Stimulated activated naive B cell treated with anti-CD40 and anti-IgM and Interleukin-4, amounts not matched to agents 10 μg/mL and 1 μg/mL and 100 μg/mL, for 72 hours (primary cell): Measurements from ENCODE around the gene DYRK3.
"Not testable (repeated sequence)": the region's sequence is repeated elsewhere in the genome, so short reads cannot be mapped to it uniquely, and the experiment has no call there.

Source experiments
- ATAC-seq, 2 donors: fragments of 150-1000 bp; cut with Tn5 transposase; replicated peaks; 2 replicates each; pipeline ENCODE4 v1.10.0; 2021; ENCODE audit warnings: moderate library complexity in 1 of 2
- DNase-seq: peaks from one replicate; pipeline ENCODE4 v3.0.0; 2021
- H3K27ac Mint-ChIP-seq: one replicate; pipeline ENCODE4 v1.8.0; 2022; ENCODE audit warnings: mild to moderate bottlenecking, mixed read lengths
- H3K27me3 Mint-ChIP-seq, 2 donors: one replicate each; pipeline ENCODE4 v1.8.0; 2022; ENCODE audit warnings: mixed read lengths in 2 of 2
- H3K36me3 Mint-ChIP-seq, 2 donors: one replicate each; pipeline ENCODE4 v1.8.0; 2022; ENCODE audit warnings: mixed read lengths in 2 of 2, mild to moderate bottlenecking in 1 of 2
- H3K4me1 Mint-ChIP-seq, 2 donors: one replicate each; pipeline ENCODE4 v1.8.0; 2022; ENCODE audit warnings: mixed read lengths in 2 of 2, mild to moderate bottlenecking in 1 of 2
- H3K4me3 Mint-ChIP-seq, 2 donors: one replicate each; pipeline ENCODE4 v1.8.0; 2022; ENCODE audit warnings: mild to moderate bottlenecking in 2 of 2, mixed read lengths in 2 of 2, moderate library complexity in 1 of 2
- H3K9me3 Mint-ChIP-seq, 2 donors: one replicate each; pipeline ENCODE4 v1.8.0; 2022; ENCODE audit warnings: mixed read lengths in 2 of 2, mild to moderate bottlenecking in 1 of 2

The DYRK3 gene

DNA sequence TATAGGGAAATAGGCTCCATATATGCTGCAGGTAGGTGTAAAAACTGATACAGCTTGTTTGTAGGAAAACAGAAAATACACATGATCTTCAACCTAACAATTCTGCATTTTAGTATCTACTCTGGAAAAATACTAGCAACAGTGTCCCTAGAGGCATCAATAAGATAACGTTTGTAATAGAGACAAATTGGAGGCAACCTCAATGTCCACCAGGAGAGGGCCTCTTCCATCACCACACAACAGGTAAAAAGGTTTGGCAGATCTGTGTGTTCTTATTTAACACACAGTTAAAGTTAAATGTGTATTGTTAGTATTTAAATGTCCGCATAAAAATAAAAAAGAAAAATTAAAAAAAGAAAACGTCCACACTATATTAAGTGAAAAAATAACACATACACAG is 28.5 kb upstream of the DYRK3 start:
- H3K9me3 Mint-ChIP-seq: no peaks in the 10 kb centered on the region
- peaks cover 38 to 49% of the 10 kb centered on the region in 2 donors for H3K36me3 Mint-ChIP-seq
- ATAC-seq (no peak), DNase-seq (no peak)
- H3K4me1 Mint-ChIP-seq: peaks cover 31 to 53% of the 10 kb centered on the region in 2 donors
- no peak overlapping the region for H3K4me3 Mint-ChIP-seq
- no peak overlapping the region for H3K27ac Mint-ChIP-seq
- no peaks in the 10 kb centered on the region for H3K27me3 Mint-ChIP-seq

- Mint-ChIP-seq H3K4me3 (peak overlapping the region; percentile 5 to 70), H3K36me3 (peaks cover 28 to 40% of the 10 kb centered on the region in 2 donors), H3K4me1 (peaks cover 34 to 55% of the 10 kb centered on the region in 2 donors), H3K27me3 (no peaks in the 10 kb centered on the region), H3K27ac (peak overlapping the region; percentile 94), H3K9me3 (no peaks in the 10 kb centered on the region)
- no peak for ATAC-seq
- no peak for DNase-seq
These were observed 27.1 kb upstream of the DYRK3 start for GRCh38 chr1:206608108-206608698.

DNA sequence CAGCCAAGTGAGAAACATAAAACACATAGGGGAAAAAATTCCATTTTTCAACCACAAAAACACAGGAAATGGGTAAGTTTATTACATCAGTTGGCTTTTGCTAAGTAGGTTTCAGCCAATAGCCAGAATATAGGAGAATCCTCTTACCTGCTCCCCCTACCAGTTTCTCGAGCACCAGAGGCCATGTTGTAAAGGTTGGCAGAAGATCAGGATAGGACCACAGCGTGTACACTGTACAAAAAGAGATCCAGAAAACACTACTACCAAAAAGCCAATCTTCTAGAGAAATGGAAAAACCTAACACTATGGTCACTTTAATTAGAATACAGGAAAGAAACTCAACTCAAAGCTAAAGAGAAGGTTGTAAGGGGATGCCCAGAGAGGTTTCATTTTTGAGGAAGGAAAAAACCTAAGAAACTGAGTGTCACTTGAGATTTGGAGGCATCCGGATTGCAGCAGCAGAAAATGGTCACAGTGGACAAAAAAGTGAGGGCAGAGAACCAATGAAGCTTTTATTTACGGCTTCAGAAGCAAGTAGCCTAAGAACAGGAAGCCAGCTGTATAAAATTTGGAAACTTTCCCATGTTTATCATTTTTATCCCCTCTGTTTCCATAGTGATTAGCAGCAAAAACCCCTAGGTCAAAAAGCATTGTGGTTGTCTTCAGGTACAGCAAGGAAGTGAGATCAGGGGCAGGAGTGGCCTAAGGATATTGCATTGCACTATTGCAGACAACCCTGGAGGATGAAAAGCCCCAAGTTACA is 25.9 kb upstream of the DYRK3 start:
- no peaks in the 10 kb centered on the region for H3K27me3 Mint-ChIP-seq
- peaks cover 24 to 35% of the 10 kb centered on the region in 2 donors for H3K36me3 Mint-ChIP-seq
- DNase-seq: peak; percentile 53
- ATAC-seq: peak; percentile 62 to 67
- peak overlapping the region; percentile 94 for H3K27ac Mint-ChIP-seq
- peak overlapping the region; percentile 61 to 68 for H3K4me3 Mint-ChIP-seq
- H3K4me1 Mint-ChIP-seq: peaks cover 34 to 55% of the 10 kb centered on the region in 2 donors
- no peaks in the 10 kb centered on the region for H3K9me3 Mint-ChIP-seq

DNA sequence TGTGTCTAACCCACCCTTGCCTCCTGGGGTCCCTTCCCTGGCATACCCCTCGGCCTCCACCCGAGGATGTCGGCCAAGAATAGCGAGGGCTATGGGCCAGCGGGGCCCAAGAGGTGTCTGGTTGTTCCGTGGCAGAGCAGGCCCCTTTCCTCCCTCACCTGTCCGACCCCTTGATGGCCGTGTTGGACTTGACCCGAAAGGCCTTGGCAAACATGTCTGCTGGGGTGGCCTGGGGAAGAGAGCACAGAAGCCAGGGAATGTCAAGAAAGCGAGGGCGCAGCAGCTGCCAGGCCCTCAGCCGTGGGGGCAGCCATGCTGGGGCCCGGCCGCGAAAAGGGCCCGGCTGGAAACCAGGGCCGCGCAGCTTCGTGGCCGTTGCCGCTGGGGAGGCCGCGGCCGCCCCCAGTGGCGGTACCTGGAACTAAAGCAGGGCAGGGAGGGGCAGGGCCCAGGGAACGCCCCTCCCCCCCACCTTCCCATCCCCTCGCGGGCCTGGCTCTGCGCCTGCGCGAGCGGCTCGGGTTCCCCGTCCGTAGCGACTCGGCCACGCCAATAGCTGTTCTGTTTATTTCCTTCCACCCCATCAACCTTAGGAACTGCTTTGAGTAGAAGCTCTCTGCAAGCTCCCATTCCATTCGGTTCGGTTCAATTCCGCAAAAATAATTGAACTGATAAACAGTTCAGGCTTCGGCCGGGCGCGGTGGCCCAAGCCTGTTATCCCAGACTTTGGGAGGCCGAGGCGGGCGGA is 23.0 kb upstream of the DYRK3 start, which contains the start of gene EIF2D:
Gene EIF2D (minus strand): TSS at position 337 of the 748 bp plus-strand sequence. CDS start 123 bp downstream, at position 214.
- H3K4me1 Mint-ChIP-seq: peaks cover 28 to 45% of the 10 kb centered on the region in 2 donors
- H3K36me3 Mint-ChIP-seq: peaks cover 16 to 23% of the 10 kb centered on the region in 2 donors
- peak within 1 kb of the TSS; percentile 98 for H3K4me3 Mint-ChIP-seq
- H3K27ac Mint-ChIP-seq: peak within 1 kb of the TSS; percentile 98
- no peaks in the 10 kb centered on the region for H3K9me3 Mint-ChIP-seq
- ATAC-seq: peak; percentile 77 to 87
- DNase-seq: peak; percentile 92
- no peaks in the 10 kb centered on the region for H3K27me3 Mint-ChIP-seq

DNA sequence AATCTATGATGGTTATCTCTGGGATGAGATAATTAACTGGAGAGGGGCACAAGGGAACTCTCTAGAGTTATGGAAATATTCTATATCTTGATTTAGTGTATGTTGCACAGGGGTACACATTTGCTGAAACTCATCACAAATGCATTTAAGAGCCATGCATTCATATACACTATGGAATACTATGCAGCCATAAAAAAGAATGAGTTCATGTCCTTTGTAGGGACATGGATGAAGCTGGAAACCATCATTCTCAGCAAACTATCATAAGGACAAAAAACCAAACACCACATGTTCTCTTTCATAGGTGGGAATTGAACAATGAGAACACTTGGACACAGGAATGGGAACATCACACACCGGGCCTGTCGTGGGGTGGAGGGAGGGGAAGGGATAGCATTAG is 8.9 kb upstream of the DYRK3 start:
- H3K27ac Mint-ChIP-seq, H3K4me3 Mint-ChIP-seq, H3K4me1 Mint-ChIP-seq, H3K27me3 Mint-ChIP-seq, H3K36me3 Mint-ChIP-seq, DNase-seq, ATAC-seq, H3K9me3 Mint-ChIP-seq: not testable (repeated sequence)

DNA sequence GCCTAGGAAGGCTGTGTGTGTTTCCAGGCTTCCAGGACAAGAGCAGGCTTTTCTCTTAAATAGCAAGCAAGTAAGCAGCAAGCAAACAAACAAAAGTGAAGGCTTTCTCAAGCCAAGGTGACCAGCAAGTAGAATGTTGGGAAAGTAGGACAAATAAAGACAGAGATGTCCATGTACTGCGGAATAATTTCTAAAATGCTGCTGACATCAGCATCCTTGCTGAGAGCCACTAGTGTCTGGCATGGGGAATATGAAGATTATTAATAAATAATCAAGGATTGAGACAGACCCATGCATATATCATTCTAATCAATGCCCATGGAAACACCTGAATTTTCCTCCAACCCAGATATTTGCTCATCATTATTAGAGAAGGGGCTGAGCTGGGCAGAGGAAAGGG is 6.4 kb upstream of the DYRK3 start:
- Mint-ChIP-seq H3K4me1 (peaks cover 0 to 4% of the 10 kb centered on the region in 2 donors), H3K4me3 (no peak overlapping the region), H3K27me3 (peaks cover 9 to 21% of the 10 kb centered on the region in 2 donors), H3K36me3 (no peaks in the 10 kb centered on the region), H3K27ac (no peak overlapping the region), H3K9me3 (peaks cover 0 to 2% of the 10 kb centered on the region in 2 donors)
- DNase-seq (no peak), ATAC-seq (no peak)

DNA sequence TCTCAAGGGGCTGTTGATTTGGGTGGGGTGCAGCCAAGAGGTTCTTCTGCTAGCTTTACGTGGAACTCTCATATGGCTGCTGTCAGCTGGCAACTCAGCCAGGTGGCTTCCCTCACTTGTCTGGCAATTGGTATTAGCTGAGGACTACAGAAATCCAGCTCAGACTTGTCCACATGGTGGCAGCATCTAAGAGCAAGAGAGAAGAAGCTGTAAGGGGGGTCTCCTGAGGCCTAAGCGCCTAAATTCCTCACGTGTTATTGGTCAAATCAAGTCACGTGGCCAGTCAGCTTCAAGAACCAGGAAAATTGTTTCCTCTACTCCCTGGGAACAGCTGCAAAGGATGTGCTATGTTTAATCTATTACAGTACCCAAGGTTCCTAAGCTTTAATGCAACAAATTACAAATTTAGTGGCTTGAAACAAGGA is 4.2 kb upstream of the DYRK3 start:
- H3K36me3 Mint-ChIP-seq: no peaks in the 10 kb centered on the region
- no peak overlapping the region for H3K27ac Mint-ChIP-seq
- peak; percentile 49 for DNase-seq
- peak; percentile 50 for ATAC-seq
- peaks cover 9 to 21% of the 10 kb centered on the region in 2 donors for H3K27me3 Mint-ChIP-seq
- peaks cover 0 to 2% of the 10 kb centered on the region in 2 donors for H3K9me3 Mint-ChIP-seq
- no peak overlapping the region for H3K4me3 Mint-ChIP-seq
- peaks cover 12 to 19% of the 10 kb centered on the region in 2 donors for H3K4me1 Mint-ChIP-seq

DNA sequence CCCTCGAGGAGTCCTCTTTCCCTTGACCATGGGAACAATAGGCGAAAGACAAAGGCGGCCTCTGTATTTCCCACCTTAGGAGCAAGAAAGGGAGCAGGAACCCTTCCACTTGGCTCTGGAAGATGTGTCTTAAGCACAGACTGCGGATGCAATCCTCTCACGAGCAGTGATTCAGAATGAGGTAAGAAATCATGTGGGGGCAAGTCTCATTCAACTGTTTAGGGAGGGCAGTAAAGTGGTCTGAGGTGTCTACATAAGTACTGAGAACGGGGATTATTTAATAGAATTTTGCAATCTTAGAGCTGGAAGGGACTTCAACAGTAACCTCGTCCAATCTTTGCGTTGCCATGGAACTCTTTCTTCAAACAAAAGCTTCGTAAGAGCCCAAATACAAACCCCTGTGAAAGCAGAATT is 1.6 kb upstream of the DYRK3 start:
- H3K36me3 Mint-ChIP-seq: no peaks in the 10 kb centered on the region
- no peak for DNase-seq
- peak overlapping the region; percentile 27 for H3K27ac Mint-ChIP-seq
- peaks cover 9 to 16% of the 10 kb centered on the region in 2 donors for H3K27me3 Mint-ChIP-seq
- no peaks in the 10 kb centered on the region for H3K9me3 Mint-ChIP-seq
- peaks cover 17 to 33% of the 10 kb centered on the region in 2 donors for H3K4me1 Mint-ChIP-seq
- no peak for ATAC-seq
- no peak overlapping the region for H3K4me3 Mint-ChIP-seq

- Mint-ChIP-seq H3K9me3 (no peaks in the 10 kb centered on the region), H3K27me3 (peaks cover 9 to 14% of the 10 kb centered on the region in 2 donors), H3K27ac (peak overlapping the region; percentile 90), H3K4me3 (peak overlapping the region; percentile 87 to 95), H3K36me3 (no peaks in the 10 kb centered on the region), H3K4me1 (peaks cover 17 to 33% of the 10 kb centered on the region in 2 donors)
- peak; percentile 36 for DNase-seq
- no peak for ATAC-seq
These were observed 814 bp upstream of the DYRK3 start for GRCh38 chr1:206634365-206635079.

GRCh38 chr1:206635978-206636345 is 626 bp downstream of the DYRK3 start:
- DNase-seq (no peak), ATAC-seq (peak in 1 of 2 donors; percentile 11)
- Mint-ChIP-seq H3K9me3 (no peaks in the 10 kb centered on the region), H3K36me3 (no peaks in the 10 kb centered on the region), H3K4me1 (peaks cover 17 to 33% of the 10 kb centered on the region in 2 donors), H3K27me3 (peaks cover 9 to 14% of the 10 kb centered on the region in 2 donors), H3K27ac (no peak overlapping the region), H3K4me3 (peak overlapping the region; percentile 87 to 95)

DNA sequence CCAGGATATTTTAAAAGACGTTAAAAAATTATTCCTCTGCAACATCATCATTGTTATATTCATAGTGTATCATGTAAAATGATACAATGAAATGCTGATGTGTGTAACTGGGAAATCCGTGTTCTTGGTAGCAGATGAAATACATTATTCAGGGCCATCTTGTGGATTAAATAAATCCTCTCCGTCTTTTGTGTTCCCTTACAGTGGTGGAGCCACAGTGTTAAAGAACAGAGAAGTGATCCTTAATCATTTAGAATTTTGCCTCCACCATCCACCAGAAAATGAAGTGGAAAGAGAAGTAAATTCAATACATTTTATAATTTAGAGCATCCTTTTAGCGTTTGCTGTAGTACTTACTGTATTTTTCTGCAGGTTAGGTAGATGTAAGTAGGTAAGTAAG is 1.3 kb downstream of the DYRK3 start:
- no peak overlapping the region for H3K27ac Mint-ChIP-seq
- H3K4me3 Mint-ChIP-seq: no peak overlapping the region
- H3K9me3 Mint-ChIP-seq: no peaks in the 10 kb centered on the region
- H3K27me3 Mint-ChIP-seq: peaks cover 9 to 11% of the 10 kb centered on the region in 2 donors
- no peak for ATAC-seq
- DNase-seq: no peak
- no peaks in the 10 kb centered on the region for H3K36me3 Mint-ChIP-seq
- H3K4me1 Mint-ChIP-seq: peaks cover 15 to 33% of the 10 kb centered on the region in 2 donors

- Mint-ChIP-seq H3K4me3 (no peak overlapping the region), H3K4me1 (peaks cover 15 to 33% of the 10 kb centered on the region in 2 donors), H3K27me3 (peaks cover 2 to 7% of the 10 kb centered on the region in 2 donors), H3K36me3 (no peaks in the 10 kb centered on the region), H3K27ac (no peak overlapping the region), H3K9me3 (no peaks in the 10 kb centered on the region)
- DNase-seq (no peak), ATAC-seq (no peak)
These were observed 2.3 kb downstream of the DYRK3 start for GRCh38 chr1:206637605-206638004.

- not testable (repeated sequence) for H3K27ac Mint-ChIP-seq, ATAC-seq, H3K36me3 Mint-ChIP-seq, H3K9me3 Mint-ChIP-seq, H3K4me3 Mint-ChIP-seq, DNase-seq, H3K27me3 Mint-ChIP-seq, H3K4me1 Mint-ChIP-seq
These were observed 6.7 kb downstream of the DYRK3 start for GRCh38 chr1:206642074-206642473.
